BJ (cell line): ENCODE measurements around the gene ZNF90. TPM values are rescaled to one million over a fixed set of nuclear protein-coding genes. Genes with fewer than 3 reads are reported as not detected.
"Not testable (repeated sequence)": the region's sequence is repeated elsewhere in the genome, so short reads cannot be mapped to it uniquely, and the experiment has no call there.

Experiments
- CTCF ChIA-PET: fragments of 350-600 bp; formaldehyde crosslinking; extraction: SDS; loops from one replicate; lab custom pipeline; 2021; ENCODE audit warnings: antibody characterized with exemption, inconsistent platforms; lab: Yijun Ruan, JAX
- POLR2A ChIA-PET: fragments of 300-600 bp; sonication (Branson Sonifier 250); formaldehyde crosslinking; extraction: SDS; loops from one replicate; lab custom pipeline; 2021; ENCODE audit warnings: antibody characterized with exemption; lab: Charles Lee
- DNase-seq: peaks from one replicate; pipeline ENCODE4 v3.0.0-alpha.2; 2011; ENCODE audit warnings: low read depth
- H3K27me3 ChIP-seq: 2 replicates; pipeline ENCODE4 v1.6.0; 2011; ENCODE audit warnings: low read length; ENCODE audit not compliant: control insufficient read depth, insufficient read depth
- H3K36me3 ChIP-seq: 2 replicates; pipeline ENCODE4 v1.5.1; 2011; ENCODE audit warnings: low read length; ENCODE audit not compliant: control insufficient read depth, insufficient read depth
- H3K4me3 ChIP-seq: 2 replicates; pipeline ENCODE4 v1.5.1; 2011; ENCODE audit warnings: low read depth, mild to moderate bottlenecking, control low read depth, low read length
- CTCF ChIP-seq: IDR thresholded peaks from 2 replicates; pipeline ENCODE4 v1.5.1; 2011; ENCODE audit warnings: low read depth, mild to moderate bottlenecking, control low read depth, inconsistent platforms, low read length, moderate library complexity; ENCODE audit not compliant: insufficient read depth
- polyA plus RNA-seq: library from polyadenylated mRNA; depleted of rRNA; stranded (reverse); fragments of >200 nt; gene quantifications from 2 replicates; pipeline ENCODE4 v1.2.3, GENCODE V29; 2011

ZNF90 gene
- polyA plus RNA-seq, 1 experiment: 0.38 TPM

- TF ChIP-seq CTCF: no peak
- DNase-seq: no peak
- Histone ChIP-seq H3K27me3 (no peaks in the 10 kb centered on the region), H3K4me3 (no peak overlapping the region), H3K36me3 (no peaks in the 10 kb centered on the region)
- POLR2A ChIA-PET: no interaction called here
- CTCF ChIA-PET: no interaction called here
These were observed 29.5 kb downstream of the ZNF90 start for GRCh38 chr19:20107301-20107700.

GRCh38 chr19:20118064-20118839 is 40.5 kb downstream of the ZNF90 start:
- CTCF ChIA-PET, POLR2A ChIA-PET, H3K27me3 ChIP-seq, DNase-seq, H3K4me3 ChIP-seq, H3K36me3 ChIP-seq: not testable (repeated sequence)

- POLR2A ChIA-PET: no interaction called here
- CTCF ChIA-PET: no interaction called here
- Histone ChIP-seq H3K36me3 (no peaks in the 10 kb centered on the region), H3K4me3 (no peak overlapping the region), H3K27me3 (no peaks in the 10 kb centered on the region)
- TF ChIP-seq CTCF: no peak
- no peak for DNase-seq
These were observed 47.1 kb downstream of the ZNF90 start for GRCh38 chr19:20124879-20125278.

- H3K27me3 ChIP-seq, POLR2A ChIA-PET, DNase-seq, H3K36me3 ChIP-seq, H3K4me3 ChIP-seq, CTCF ChIA-PET: not testable (repeated sequence)
These were observed 55.1 kb downstream of the ZNF90 start for GRCh38 chr19:20132933-20133332.

- CTCF ChIA-PET, H3K36me3 ChIP-seq, POLR2A ChIA-PET, H3K27me3 ChIP-seq, DNase-seq, H3K4me3 ChIP-seq: not testable (repeated sequence)
These were observed 59.9 kb downstream of the ZNF90 start for GRCh38 chr19:20137714-20138113.

- ChIA-PET CTCF (no interaction called here), POLR2A (no interaction called here)
- H3K27me3 ChIP-seq: no peaks in the 10 kb centered on the region
- H3K36me3 ChIP-seq: no peaks in the 10 kb centered on the region
- DNase-seq: no peak
- no peak for TF ChIP-seq CTCF
- no peak overlapping the region for H3K4me3 ChIP-seq
These were observed 73.9 kb downstream of the ZNF90 start for GRCh38 chr19:20151617-20152145.

- H3K27me3 ChIP-seq, H3K4me3 ChIP-seq, DNase-seq, H3K36me3 ChIP-seq: not testable (repeated sequence)
- ChIA-PET POLR2A (interaction anchor here (0.6 kb wide), 1 partner anchor 17 kb away, joined by 8 read pairs; no protein-coding TSS in a partner anchor), CTCF (interaction anchor here (0.7 to 1.7 kb wide), 2 partner anchors 21 to 869 kb away, joined by 3 read pairs; no protein-coding TSS in a partner anchor)
These were observed 74.7 kb downstream of the ZNF90 start for GRCh38 chr19:20152506-20152905.
